ENCODE results near the gene TMOD1.

- no peak for TF ChIP-seq CTCF (IDR thresholded peaks at IDR 0.05; ENCODE audit: low read depth, low read length, poor library complexity, severe bottlenecking)
- TF ChIP-seq EZH2phosphoT487 (IDR thresholded peaks at IDR 0.05; ENCODE audit: borderline replicate concordance, low read length), result no peak
Measured at GRCh38 chr9:97645720-97646119, 144.3 kb downstream of the TMOD1 start.

Data from DOHH2 (cell line).